Endothelial cell of umbilical vein (primary cell): ENCODE results near the gene ARF4. TPM values are rescaled to one million over a fixed set of nuclear protein-coding genes. Genes with fewer than 3 reads are reported as not detected.

ENCODE experiments used
- BruUV-seq: library from RNA; stranded (reverse); fragments of 400-500 nt; replicated peaks from 2 replicates; lab custom pipeline; 2021; lab: Mats Ljungman, UMichigan
- CTCF ChIA-PET: fragments of 300-600, 350-600 bp; sonication (Branson Sonifier 250); formaldehyde crosslinking; loops from one replicate; lab custom pipeline; 2021; ENCODE audit warnings: antibody characterized with exemption, inconsistent platforms; lab: Charles Lee
- POLR2A ChIA-PET: fragments of 300-600, 350-600 bp; sonication (Branson Sonifier 250); formaldehyde crosslinking; loops from one replicate; lab custom pipeline; 2021; ENCODE audit warnings: antibody characterized with exemption, inconsistent platforms; lab: Charles Lee
- DNase-seq: peaks from one replicate; pipeline ENCODE4 v3.0.0-alpha.2; 2011; ENCODE audit warnings: low read depth, low spot score
- FAIRE-seq: peaks from 2 replicates; lab custom pipeline; 2011; peaks lifted over from hg19 to GRCh38; lab: Jason Lieb, UNC
- H2AFZ ChIP-seq: 2 replicates; pipeline ENCODE4 v1.6.0; 2012; ENCODE audit warnings: low read depth, low read length, control low read depth, inconsistent platforms
- H3K27ac ChIP-seq: 2 replicates; pipeline ENCODE4 v1.5.1; 2011; ENCODE audit warnings: low read depth, mild to moderate bottlenecking, control low read depth, low read length, moderate library complexity; ENCODE audit not compliant: insufficient read depth
- H3K27me3 ChIP-seq, 2 experiments: 2 replicates each; pipeline versions ENCODE4 v1.6.0 to v1.6.1; 2011; ENCODE audit warnings: low read length in 2 of 2, mixed read lengths in 1 of 2; ENCODE audit not compliant: control insufficient read depth in 2 of 2, insufficient read depth in 2 of 2
- H3K36me3 ChIP-seq, 2 experiments: 2 replicates in 1 of 2; 3 replicates in 1 of 2; pipeline ENCODE4 v1.5.1; 2011; ENCODE audit warnings: low read length in 2 of 2, mild to moderate bottlenecking in 1 of 2, moderate library complexity in 1 of 2; ENCODE audit not compliant: control insufficient read depth in 2 of 2, insufficient read depth in 2 of 2; ENCODE audit errors: extremely low read depth in 1 of 2
- H3K4me1 ChIP-seq: 3 replicates; pipeline ENCODE4 v1.5.1; 2011; ENCODE audit warnings: mild to moderate bottlenecking, low read length; ENCODE audit not compliant: control insufficient read depth, insufficient read depth; ENCODE audit errors: extremely low read depth
- H3K4me2 ChIP-seq: 2 replicates; pipeline ENCODE4 v1.6.1; 2011; ENCODE audit warnings: low read length, control low read depth, mixed read lengths; ENCODE audit not compliant: insufficient read depth
- H3K4me3 ChIP-seq, 3 experiments: fragments of 200-600 bp in 1 of 3; sonication (generic), shearing (Covaris generic) in 1 of 3; replicated peaks in 1 of 3; 2 replicates each; pipeline ENCODE4 v1.5.1; 2011 to 2016; ENCODE audit warnings: control low read depth in 3 of 3, low read length in 3 of 3, mild to moderate bottlenecking in 2 of 3, inconsistent platforms in 1 of 3, low read depth in 1 of 3, moderate library complexity in 1 of 3; ENCODE audit not compliant: insufficient read depth in 1 of 3
- H3K79me2 ChIP-seq: 2 replicates; pipeline ENCODE4 v1.6.0; 2012; ENCODE audit warnings: low read length, inconsistent platforms; ENCODE audit not compliant: control insufficient read depth, insufficient read depth
- H3K9ac ChIP-seq: replicated peaks from 2 replicates; pipeline ENCODE3; 2011; ENCODE audit warnings: low read length, control low read depth; ENCODE audit not compliant: insufficient read depth; ENCODE audit errors: extremely low read depth
- H3K9me1 ChIP-seq: replicated peaks from 3 replicates; pipeline ENCODE4 v1.6.0; 2011; ENCODE audit warnings: mild to moderate bottlenecking, low read length; ENCODE audit not compliant: control insufficient read depth, insufficient read depth; ENCODE audit errors: extremely low read depth
- H3K9me3 ChIP-seq: replicated peaks from 2 replicates; pipeline ENCODE4 v1.5.1; 2012; ENCODE audit warnings: low read length, inconsistent platforms; ENCODE audit not compliant: control insufficient read depth, insufficient read depth
- H4K20me1 ChIP-seq: replicated peaks from 2 replicates; pipeline ENCODE3; 2011; ENCODE audit warnings: mild to moderate bottlenecking, low read length; ENCODE audit not compliant: control insufficient read depth, insufficient read depth; ENCODE audit errors: extremely low read depth
- EZH2 ChIP-seq: IDR thresholded peaks from 2 replicates; pipeline ENCODE4 v1.6.1; 2012; ENCODE audit warnings: borderline replicate concordance, low read depth, mild to moderate bottlenecking, moderate library complexity, low read length, inconsistent platforms; ENCODE audit not compliant: severe bottlenecking
- FOS ChIP-seq: IDR thresholded peaks from 2 replicates; pipeline ENCODE4 v1.6.1; 2011; ENCODE audit warnings: mild to moderate bottlenecking, low read length, moderate library complexity, borderline replicate concordance; ENCODE audit not compliant: insufficient read depth
- GATA2 ChIP-seq: IDR thresholded peaks from 2 replicates; pipeline ENCODE4 v1.7.0; 2011; ENCODE audit warnings: low read depth, mild to moderate bottlenecking, moderate library complexity, mixed read lengths, low read length; ENCODE audit not compliant: insufficient read length, insufficient read depth
- JUN ChIP-seq: IDR thresholded peaks from 2 replicates; pipeline ENCODE4 v1.6.1; 2011; ENCODE audit warnings: borderline replicate concordance, low read depth; ENCODE audit not compliant: insufficient read length, insufficient read depth
- MYC ChIP-seq: IDR thresholded peaks from one replicate; pipeline ENCODE4 v1.6.1; 2011; ENCODE audit warnings: mild to moderate bottlenecking, low read depth, low read length
- POLR2A ChIP-seq: IDR thresholded peaks from 2 replicates; pipeline ENCODE4 v1.6.1; 2012; ENCODE audit warnings: low read depth, mild to moderate bottlenecking, control low read depth, low read length
- POLR2AphosphoS5 ChIP-seq: IDR thresholded peaks from 2 replicates; pipeline ENCODE4 v1.6.1; 2012; ENCODE audit warnings: low read depth, mild to moderate bottlenecking, control low read depth, low read length, moderate library complexity; ENCODE audit not compliant: insufficient read depth
- dilution Hi-C: fragments of 300-500 bp; cut with MboI; formaldehyde crosslinking; loops from one replicate; pipeline ENCODE4 v1.15.0; 2019; ENCODE audit warnings: low sequenced_read_pairs; ENCODE audit not compliant: extremely low pct_ligation_motif_present
- intact Hi-C: fragments of 100-400 bp; cut with micrococcal nuclease; formaldehyde crosslinking; loops from one replicate; pipeline ENCODE4 v1.10.0; 2022
- polyA plus RNA-seq, 4 experiments: library from polyadenylated mRNA; depleted of rRNA in 3 of 4; stranded (reverse) in 3 of 4; unstranded in 1 of 4; fragments of >200 nt; gene quantifications; 2 replicates each; pipeline versions ENCODE4 v1.2.1 to v1.2.3, GENCODE V29; 2011 to 2012; ENCODE audit warnings: missing spikeins in 1 of 4
- total RNA-seq: library from RNA; stranded (reverse); gene quantifications from 2 replicates; pipeline ENCODE4 v1.2.3, GENCODE V29; 2021
- TF ChIP-seq, protein P1 (sequence below): IDR thresholded peaks from 2 replicates; pipeline ENCODE4 v1.6.1; 2011; ENCODE audit not compliant: insufficient read depth, insufficient read length
- TF ChIP-seq, protein P2 (sequence below), 2 donors: IDR thresholded peaks; 1 replicate in 1 of 2; 2 replicates in 1 of 2; pipeline ENCODE4 v1.5.1; 2011; ENCODE audit warnings: low read length in 2 of 2, mild to moderate bottlenecking in 2 of 2, moderate library complexity in 2 of 2, control low read depth in 1 of 2, inconsistent platforms in 1 of 2, low read depth in 1 of 2; ENCODE audit not compliant: insufficient read depth in 1 of 2; ENCODE audit errors: extremely low read depth in 1 of 2

Gene ARF4
- total and polyA plus RNA-seq, 2 donors (not counting 3 experiments of a cell fraction or from before 2014, with no cell fraction given) = 239 to 249 TPM

DNA sequence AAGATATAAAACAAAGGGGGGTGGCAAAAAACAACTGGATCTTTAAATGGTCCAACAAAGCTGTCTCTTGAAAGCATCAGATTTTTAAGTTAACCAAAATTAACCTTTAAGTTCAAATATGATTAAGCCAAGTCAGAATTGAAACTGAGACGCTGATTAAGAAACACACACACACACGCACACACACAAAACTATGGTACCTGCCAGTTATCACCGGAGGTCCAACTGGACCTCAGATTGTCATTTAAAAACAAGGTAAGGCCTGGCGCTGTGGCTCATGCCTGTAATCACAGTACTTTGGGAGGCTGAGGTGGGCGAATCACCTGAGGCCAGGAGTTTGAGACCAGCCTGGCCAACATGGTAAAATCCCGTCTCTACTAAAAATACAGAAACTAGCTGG is 10.4 kb downstream of the ARF4 start:
- H3K9me3 ChIP-seq = no peaks in the 10 kb centered on the region
- H3K36me3 ChIP-seq = peaks cover 4 to 5% of the 10 kb centered on the region in 2 experiments
- no peaks in the 10 kb centered on the region for H3K4me1 ChIP-seq
- H3K9ac ChIP-seq = no peak overlapping the region
- H3K79me2 ChIP-seq = peaks cover 99% of the 10 kb centered on the region
- no peak overlapping the region for H2AFZ ChIP-seq
- no TSS peak for BruUV-seq
- no peak for FAIRE-seq
- dilution Hi-C loops = no loop called here
- DNase-seq = no peak
- intact Hi-C loops = no loop called here
- H3K27ac ChIP-seq = no peak overlapping the region
- TF ChIP-seq, protein P1, sequence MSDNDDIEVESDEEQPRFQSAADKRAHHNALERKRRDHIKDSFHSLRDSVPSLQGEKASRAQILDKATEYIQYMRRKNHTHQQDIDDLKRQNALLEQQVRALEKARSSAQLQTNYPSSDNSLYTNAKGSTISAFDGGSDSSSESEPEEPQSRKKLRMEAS = no peak
- TF ChIP-seq POLR2AphosphoS5 (no peak), MYC (no peak), POLR2A (no peak), EZH2 (no peak)
- H3K4me2 ChIP-seq = no peak overlapping the region
- no peaks in the 10 kb centered on the region for H3K27me3 ChIP-seq
- H3K4me3 ChIP-seq = no peak overlapping the region
- ChIA-PET CTCF (interaction anchor here (0.6 to 0.9 kb wide), 2 partner anchors 190 to 266 kb away, joined by 3 to 4 read pairs; no protein-coding TSS in a partner anchor), POLR2A (interaction anchor here (0.6 kb wide), 1 partner anchor 10 kb away, joined by 3 read pairs; the partner anchor contains the start of gene ARF4)
- no peaks in the 10 kb centered on the region for H3K9me1 ChIP-seq
- peaks cover 19% of the 10 kb centered on the region for H4K20me1 ChIP-seq

DNA sequence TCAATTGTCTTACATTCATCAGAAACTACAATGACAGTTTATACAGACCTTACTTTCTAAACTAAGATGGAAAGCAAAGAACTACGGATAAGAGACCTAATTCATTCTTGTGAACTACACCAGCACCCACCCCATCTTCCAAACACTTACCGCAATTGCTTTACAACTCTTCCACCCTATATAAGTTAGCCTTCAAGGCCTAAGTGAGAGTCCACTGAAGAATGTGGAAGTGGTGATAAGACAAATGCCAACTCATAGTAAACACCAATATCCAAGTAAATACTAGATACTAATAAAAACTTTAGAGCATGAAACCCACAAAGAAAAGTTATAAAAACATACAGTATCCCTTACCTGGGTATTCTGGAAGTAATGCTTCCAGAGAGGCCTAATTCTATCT is 13.6 kb downstream of the ARF4 start:
- dilution Hi-C loops (no loop called here), intact Hi-C loops (loop anchor here (2.0 kb wide), 1 partner anchor 187 kb away; no protein-coding TSS in a partner anchor)
- BruUV-seq = no TSS peak
- H3K79me2 ChIP-seq = peaks cover 95% of the 10 kb centered on the region
- no peak overlapping the region for H3K4me3 ChIP-seq
- H3K9me1 ChIP-seq = no peaks in the 10 kb centered on the region
- FAIRE-seq (no peak), DNase-seq (no peak)
- H3K36me3 ChIP-seq = peaks cover 4 to 15% of the 10 kb centered on the region in 2 experiments
- H4K20me1 ChIP-seq = peaks cover 13% of the 10 kb centered on the region
- no peak overlapping the region for H3K27ac ChIP-seq
- H3K9ac ChIP-seq = no peak overlapping the region
- no peaks in the 10 kb centered on the region for H3K4me1 ChIP-seq
- H3K27me3 ChIP-seq = no peaks in the 10 kb centered on the region
- TF ChIP-seq MYC (no peak), FOS (no peak), POLR2AphosphoS5 (no peak), EZH2 (no peak), JUN (no peak), GATA2 (no peak), POLR2A (no peak)
- TF ChIP-seq, protein P2, sequence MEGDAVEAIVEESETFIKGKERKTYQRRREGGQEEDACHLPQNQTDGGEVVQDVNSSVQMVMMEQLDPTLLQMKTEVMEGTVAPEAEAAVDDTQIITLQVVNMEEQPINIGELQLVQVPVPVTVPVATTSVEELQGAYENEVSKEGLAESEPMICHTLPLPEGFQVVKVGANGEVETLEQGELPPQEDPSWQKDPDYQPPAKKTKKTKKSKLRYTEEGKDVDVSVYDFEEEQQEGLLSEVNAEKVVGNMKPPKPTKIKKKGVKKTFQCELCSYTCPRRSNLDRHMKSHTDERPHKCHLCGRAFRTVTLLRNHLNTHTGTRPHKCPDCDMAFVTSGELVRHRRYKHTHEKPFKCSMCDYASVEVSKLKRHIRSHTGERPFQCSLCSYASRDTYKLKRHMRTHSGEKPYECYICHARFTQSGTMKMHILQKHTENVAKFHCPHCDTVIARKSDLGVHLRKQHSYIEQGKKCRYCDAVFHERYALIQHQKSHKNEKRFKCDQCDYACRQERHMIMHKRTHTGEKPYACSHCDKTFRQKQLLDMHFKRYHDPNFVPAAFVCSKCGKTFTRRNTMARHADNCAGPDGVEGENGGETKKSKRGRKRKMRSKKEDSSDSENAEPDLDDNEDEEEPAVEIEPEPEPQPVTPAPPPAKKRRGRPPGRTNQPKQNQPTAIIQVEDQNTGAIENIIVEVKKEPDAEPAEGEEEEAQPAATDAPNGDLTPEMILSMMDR (IDR thresholded peaks at IDR 0.05; ENCODE audit: extremely low read depth in 1 of 2, insufficient read depth in 1 of 2, low read depth in 1 of 2, low read length in 2 of 2) = no peak
- TF ChIP-seq, protein P1 = no peak
- H2AFZ ChIP-seq = no peak overlapping the region
- H3K4me2 ChIP-seq = no peak overlapping the region
- POLR2A ChIA-PET = no interaction called here
- CTCF ChIA-PET = interaction anchor here (1.0 to 7.7 kb wide), 2 partner anchors 13 to 186 kb away, joined by 4 to 48 read pairs; partner anchors contain the start of gene ARF4
- H3K9me3 ChIP-seq = no peaks in the 10 kb centered on the region
